HS-27A (cell line): ENCODE results near the gene C20orf173.
A peak's percentile ranks its signal among the peaks of the same experiment; 100 is the strongest.
"Not testable (repeated sequence)": the region's sequence is repeated elsewhere in the genome, so short reads cannot be mapped to it uniquely, and the experiment has no call there.

ENCODE experiments used
- DNase-seq: peaks from one replicate; pipeline ENCODE4 v3.0.0-alpha.2; 2012; ENCODE audit warnings: low read depth, missing footprints

C20orf173 gene, protein sequence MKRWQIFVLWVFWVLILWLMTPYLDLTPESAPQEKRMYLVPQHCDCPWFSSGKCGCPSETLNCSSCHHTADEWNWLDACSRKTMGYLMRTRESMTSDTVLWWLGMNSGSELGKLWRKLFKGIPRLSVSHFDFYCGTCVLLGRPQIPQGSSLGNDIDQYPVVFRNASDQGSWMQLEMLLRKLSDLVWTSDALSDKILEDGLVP

DNA sequence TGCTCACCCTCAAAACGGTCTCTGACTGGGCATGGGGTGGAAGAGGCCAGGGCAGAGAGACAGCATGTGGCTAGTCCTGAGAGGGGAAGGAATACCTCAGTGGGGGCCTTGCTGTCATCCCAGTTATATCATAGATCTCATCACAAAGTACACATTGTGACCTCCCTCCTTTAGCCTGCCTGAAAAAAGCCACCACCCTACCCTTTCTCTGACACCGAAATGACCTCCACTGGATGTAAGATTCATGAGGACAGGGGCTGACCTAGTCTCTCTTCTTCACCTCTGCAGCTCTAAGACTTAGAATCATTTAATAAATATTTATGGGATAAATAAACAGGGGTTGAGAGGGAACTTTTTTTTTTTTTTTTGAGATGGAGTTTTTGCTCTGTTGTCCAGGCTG is at the start of gene C20orf173:
C20orf173 (minus strand) TSS at position 101 of the 400 bp plus-strand sequence. CDS start 279 bp downstream, outside the sequence.
- no peak for DNase-seq

DNA sequence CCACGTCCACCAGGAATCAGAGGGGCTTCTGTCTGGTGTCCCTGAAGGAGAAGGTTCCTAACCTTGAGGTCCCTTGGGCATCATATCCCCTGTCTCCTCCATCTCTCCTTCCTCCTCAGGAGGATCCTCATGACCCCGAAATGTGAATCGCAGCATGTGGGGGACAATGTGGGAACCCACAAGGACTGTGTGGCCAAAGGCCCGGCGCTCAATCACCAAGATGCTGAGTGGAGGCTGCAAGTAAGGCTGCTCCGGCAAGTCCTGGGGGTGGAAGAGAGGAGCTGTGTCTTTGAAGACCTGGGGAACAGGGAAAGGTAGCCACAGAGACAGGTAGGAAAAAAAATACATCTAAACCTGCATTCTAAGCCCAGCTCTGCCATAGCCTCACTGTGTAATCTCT is 49.7 kb upstream of the C20orf173 start:
- DNase-seq, result no peak

DNA sequence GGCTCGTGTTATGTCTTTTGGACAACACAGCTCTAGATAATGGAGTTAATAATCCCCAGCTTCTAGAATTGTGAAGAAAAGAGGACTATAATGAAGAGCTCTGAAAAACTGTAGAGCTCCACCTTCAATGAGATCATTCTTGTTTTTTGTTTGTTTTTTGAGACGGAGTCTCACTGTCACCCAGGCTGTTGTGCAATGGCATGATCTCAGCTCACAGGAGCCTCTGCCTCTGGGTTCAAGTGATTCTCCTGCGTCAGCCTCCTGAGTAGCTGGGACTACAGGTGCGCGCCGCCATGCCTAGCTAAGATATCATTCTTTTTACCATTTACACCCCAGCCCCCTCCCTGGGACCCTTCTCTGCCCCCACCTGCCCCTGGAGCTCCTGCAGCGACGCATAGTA is 49.0 kb upstream of the C20orf173 start:
- DNase-seq, result no peak

DNA sequence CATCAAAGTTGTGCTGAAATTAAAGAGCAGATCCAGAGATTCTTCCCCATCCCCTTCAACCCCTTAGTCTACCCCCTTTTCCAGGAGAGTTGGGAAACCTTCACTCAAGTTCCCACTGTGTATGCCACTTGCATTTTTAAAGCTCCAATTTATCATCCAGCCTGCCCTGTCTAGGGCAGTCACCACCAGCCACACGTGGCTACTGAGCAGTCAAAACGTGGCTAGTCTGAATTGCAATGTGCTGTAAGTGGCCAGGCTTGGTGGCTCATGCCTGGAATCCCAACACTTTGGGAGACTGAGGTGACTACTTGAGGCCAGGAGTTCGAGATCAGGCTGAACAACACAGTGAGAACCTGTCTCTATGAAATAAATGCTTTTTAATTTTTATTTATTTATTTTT is 47.4 kb upstream of the C20orf173 start:
- DNase-seq, result no peak

DNA sequence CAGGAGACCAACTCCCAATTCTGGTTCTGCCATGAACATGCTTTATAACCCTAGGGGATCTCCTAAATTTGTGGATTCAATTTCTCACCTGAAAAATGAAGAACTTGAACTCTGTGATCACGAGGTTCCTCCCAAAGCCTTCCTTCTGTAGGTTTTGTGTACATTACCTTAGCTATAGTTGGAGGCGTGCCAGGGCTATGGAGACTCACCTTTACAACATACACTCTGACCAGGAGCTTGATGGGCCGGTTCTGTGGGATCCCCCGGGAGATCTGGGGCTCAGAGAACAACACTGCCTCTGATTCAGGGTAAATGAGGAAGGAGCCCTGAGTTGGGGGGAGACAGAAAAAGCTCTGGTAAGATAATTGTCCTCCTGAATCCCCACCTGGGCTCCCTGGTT is 46.5 kb upstream of the C20orf173 start:
- no peak for DNase-seq

DNA sequence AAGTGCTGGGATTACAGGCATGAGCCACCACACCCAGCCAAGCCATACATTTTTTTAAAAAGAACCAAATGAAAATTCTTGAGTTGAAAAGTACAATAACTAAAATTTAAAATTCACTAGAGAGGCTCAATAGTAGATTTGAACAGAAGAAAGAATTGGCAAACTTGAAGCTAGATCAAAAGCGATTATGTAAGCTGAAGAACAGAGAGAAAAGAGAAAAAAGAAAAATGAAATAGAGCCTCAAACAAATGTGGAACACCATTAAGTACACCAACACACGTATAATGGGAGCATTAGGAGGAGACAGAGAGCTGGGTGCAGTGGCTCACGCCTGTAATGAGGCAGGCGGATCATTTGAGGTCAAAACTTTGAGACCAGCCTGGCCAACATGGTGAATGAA is 43.4 kb upstream of the C20orf173 start:
- DNase-seq, result no peak

DNA sequence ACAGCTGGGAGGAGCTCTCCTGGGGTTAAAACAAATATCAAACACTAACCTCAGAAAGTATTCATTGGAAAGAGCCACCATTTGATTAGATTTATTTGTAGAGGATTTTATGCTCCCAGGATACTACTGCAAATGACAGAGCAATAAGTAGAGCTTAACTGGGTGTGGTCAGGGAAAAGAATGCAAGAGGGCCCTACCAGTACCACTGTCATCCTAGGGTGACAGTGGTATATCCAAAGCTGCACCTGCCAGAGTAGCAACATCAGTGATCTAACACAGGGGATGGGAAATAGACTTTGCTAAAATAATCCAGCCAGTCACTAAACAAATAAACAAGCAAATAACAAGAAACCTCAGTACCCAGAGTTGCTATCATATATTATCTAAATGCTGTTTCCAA is 42.1 kb upstream of the C20orf173 start:
- no peak for DNase-seq

DNA sequence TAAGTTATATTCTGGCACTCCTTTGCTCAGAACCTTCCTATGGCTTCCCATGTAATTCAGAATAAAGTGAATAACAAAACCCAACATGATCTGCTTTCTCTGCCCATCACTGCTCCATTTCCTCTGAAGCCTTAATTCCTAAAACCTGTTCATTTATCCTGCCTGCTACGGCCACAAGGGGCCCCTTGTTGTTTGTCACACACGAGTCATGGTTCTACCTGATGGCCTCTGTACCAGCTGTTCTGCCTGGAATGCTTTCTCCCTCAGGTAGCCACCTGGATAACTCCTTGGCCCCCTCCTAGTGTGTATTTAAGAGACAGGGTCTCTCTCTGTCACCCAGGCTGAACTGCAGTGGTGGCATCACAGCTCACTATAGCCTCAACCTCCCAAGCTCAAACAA is 39.2 kb upstream of the C20orf173 start:
- no peak for DNase-seq

DNA sequence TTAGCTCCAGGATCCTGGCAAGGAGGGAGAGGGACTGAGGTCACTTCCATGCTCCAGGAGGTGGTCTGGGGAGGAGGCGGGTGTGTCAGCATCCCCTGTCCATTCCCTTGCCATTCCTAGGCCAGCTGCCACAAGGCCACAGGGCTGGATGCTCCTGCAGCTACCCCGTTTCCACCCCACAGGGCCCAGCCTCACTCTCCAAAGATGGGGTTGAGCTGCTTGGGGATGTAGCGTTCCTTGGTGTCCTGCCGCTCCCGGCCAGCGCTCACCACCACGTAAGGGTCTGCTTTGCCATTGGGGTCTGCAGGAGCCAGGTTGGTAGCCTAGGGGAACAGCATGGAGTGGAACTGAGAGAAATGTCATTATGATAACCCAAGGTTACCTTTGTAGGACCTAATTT is 35.5 kb upstream of the C20orf173 start:
- DNase-seq, result no peak

DNA sequence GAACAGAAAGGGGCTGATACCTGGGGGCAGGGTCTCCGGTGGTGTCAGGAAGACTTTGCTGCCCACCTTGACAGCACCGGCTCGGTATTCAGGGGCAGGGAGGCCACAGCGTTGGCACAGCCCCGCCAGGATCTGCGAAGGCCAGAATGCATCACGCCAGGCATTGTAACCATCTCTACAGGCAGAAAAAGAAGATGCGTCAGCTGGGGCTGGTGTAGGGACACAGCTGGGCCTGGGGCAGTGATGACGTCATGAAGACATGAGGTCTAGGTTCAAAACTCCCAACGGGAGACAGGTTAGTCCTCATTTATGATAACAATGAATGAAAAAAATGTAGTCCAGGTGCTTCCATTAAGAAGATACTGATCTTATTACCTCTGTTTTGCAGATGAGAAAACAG is 34.4 kb upstream of the C20orf173 start:
- no peak for DNase-seq

DNA sequence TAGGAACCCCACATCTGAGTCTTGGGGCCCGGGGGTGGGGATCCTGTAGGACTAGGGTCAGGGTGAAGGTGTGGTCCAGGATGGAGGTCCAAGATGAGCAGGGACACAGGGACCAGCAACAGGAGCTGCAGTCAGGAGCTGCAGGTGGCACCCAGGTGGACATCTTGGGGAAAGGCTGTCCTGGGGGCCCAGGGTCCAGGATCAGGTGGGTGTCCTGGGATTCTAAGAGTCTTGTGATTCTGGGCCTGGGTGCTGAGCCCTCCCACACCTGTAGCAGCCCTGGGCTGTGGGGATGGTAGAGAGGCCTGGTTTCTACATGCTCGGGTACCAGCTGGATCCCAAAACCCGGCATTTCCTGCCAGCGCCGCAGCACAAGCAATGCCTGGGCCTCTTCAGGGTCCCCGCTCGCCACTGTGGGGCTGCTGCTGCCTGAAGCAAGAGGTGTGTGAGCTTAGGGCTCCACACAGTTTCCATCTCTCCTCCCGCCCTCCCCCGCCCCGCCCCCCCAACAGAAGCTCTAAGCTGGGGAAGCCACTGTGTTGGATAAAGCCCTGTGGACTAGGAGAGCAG is 33.2 kb upstream of the C20orf173 start:
- no peak for DNase-seq

DNA sequence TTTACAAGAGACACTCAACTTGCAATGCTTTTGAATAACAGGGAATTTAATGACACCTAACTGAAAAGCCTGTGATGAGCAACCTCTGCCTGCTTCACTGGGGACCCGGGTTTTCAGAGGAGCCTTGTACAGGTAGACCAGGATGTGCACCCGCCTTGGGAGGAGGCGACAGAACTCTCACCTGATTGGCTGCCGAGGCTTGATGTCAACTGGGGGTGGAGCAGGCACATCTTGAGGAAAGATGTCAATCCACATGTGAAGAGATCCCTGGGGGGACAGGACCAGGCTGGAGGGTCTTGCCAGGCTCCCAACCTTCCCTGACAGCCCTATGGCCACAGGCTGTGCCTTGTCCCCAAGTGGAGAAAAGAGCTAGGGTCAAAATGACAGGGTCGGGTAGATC is 32.2 kb upstream of the C20orf173 start:
- DNase-seq, result no peak

DNA sequence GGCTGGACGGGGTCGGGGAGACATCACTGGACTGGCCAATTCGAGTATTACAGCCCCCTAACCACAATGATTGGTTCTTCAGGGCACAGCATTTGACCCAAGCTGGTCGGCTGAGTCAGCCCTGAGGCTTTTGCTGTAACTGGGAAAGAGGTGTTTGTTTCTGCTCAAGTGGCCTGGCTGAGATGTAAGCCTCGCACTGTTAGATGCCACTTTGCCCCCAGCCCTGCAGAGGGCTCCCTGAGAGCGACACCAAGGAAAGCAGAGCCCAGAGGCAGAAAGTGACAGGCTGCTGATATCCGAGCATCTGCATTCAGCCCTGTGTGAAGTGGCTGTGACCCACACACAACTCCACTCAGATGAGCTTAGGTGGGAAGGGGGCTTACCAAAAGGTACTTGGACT is 31.8 kb upstream of the C20orf173 start:
- DNase-seq, result no peak

DNA sequence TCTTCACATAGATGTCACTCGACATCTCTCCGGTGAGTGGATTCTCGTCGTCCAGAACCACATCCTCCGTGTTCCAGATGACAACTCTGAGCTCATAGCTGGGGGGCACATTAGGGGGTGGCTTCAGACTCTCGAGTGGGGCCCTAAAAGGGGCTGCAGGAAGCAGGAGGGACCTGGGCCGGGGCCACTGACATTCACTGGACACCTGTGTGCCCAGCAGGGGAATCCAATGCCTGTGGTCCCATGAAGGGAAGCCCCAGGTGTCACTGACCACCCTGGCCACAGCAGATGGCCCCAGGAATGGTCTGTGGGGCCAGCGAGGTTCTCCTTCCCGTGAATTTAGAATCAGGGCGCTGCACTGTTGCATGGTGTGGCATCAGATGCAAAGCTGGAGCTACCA is 31.1 kb upstream of the C20orf173 start:
- DNase-seq, result no peak

DNA sequence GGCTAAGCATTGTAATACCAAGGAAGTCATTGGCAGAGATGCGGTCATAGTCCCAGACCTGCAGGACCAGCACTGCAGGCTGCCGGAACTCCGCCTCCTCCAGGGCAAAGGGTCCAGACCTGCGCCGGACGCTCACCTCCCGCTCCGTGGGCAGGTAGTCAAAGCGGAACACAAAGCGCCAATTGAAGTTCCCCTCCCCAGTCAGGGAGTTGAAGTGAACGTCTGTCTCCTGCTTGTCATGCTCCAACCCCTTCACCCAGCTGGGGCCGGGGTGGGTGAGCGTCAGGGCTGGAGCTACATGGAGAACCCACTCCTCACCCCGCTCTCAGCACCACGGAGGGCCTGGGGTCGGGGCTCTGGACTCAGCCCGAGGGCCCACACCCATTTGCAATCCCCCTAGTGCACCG is 30.7 kb upstream of the C20orf173 start:
- no peak for DNase-seq

DNA sequence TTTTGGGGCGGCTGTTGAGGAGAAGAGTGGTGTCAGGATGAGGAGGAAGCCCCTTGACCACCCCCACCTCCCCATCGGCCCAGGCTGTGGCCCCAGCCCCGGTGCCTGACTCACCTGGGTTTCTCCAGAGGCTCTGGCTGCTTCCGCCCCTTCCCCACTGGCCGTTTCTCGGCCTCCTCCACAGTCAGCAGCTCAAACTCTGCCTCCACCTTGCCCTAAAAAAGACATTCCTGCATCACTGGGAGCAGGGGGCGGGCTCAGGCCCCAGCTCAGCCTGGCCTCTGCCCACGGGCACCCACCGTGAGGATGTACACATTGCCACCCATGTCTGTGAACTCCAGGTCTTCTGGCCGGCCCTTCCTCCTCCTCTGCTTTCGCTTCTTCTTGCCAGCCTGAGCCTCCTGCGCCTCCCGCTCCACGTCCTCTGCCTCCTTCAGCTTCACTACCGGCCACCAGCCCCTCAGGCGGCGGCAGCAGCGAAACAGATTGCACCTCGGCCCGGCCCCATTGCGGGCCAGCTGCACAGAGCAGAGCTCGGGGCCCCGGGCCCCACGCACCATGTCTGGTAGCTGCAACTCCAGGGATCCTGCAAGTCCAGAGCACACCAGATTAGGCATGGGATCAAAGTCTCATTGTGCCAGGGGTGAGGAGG is 29.7 kb upstream of the C20orf173 start:
- no peak for DNase-seq

DNA sequence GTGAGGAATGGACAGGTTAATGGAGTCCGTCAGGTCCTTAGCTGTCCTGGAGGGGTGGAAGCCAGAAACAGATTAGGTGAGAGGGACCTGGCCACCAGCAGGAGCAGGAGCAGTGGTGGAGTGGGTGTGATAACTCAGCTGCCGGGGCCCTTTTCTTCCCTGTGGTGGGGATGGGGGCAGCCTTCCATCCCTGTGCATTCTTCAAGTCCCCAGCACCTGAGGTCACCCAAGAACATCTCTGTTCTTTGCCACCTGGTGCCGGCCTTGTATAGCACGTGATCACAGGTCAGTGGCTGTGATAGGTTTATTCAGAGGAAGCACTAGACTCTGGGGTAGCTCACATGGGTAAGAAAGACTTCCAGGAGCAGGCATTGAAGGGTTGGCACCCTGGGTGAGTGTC is 29.0 kb upstream of the C20orf173 start:
- no peak for DNase-seq

DNA sequence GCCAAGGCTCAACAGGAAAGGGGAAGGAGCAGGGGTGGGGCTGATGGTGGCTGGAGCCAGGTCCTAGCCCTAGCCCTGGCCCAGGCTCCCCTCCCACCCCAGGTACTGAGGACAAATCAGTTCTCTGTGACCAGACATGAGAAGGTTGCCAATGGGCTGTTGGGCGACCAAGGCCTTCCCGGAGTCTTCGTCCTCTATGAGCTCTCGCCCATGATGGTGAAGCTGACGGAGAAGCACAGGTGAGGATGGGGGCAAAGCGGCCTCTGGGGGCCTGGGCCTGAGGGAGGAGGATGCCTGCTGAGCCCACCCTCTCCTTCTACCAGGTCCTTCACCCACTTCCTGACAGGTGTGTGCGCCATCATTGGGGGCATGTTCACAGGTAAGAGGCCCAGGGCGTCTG is 27.4 kb upstream of the C20orf173 start:
- no peak for DNase-seq

DNA sequence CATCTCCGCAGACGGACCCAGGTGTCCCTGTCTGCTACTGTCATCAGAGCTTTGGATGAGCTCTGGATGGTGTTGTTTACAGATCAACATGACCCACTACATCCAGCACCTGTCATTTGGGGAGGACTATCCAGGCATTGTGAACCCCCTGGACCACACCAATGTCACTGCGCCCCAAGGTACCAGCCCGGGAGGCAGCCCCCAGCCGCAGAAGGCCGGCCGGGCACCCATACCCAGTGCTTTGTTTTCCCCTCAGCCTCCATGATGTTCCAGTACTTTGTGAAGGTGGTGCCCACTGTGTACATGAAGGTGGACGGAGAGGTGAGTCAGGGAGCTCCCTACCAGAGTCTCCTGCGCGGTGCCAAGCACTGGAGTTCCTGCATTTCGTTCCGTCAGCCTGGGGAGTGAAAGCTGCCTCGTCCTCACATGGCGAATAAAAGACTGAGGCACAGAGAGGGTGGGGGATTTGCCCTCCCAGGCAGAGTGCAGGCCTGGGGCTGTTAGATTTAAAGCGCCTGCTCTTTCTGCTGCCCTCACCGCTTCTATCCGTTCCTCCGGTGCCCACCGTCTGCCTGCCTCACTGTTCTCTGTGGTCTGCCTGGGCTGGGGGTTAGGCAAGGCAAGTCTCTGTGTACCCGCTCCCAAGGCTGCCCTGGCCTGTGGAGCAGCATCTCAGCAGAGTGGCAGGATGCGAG is 26.6 kb upstream of the C20orf173 start:
- DNase-seq, result no peak

DNA sequence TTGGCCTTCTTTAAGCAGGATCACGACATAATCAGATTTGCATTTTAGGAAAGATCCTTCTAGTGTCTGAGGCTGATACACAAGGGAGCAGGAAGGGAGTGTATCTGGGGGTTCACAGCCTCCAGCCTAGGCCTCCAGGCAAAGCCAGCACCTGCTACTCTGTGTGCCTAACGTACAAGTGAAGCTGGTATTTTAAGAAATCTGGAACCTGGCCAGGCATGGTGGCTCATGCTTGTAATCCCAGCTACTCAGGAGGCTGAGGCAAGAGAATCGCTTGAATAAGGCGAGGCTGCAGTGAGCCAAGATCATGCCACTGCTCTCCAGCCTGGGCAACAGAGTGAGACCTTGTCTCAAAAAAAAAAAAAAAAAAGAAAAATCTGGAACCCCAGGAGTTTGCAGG is 26.0 kb upstream of the C20orf173 start:
- not testable (repeated sequence) for DNase-seq

DNA sequence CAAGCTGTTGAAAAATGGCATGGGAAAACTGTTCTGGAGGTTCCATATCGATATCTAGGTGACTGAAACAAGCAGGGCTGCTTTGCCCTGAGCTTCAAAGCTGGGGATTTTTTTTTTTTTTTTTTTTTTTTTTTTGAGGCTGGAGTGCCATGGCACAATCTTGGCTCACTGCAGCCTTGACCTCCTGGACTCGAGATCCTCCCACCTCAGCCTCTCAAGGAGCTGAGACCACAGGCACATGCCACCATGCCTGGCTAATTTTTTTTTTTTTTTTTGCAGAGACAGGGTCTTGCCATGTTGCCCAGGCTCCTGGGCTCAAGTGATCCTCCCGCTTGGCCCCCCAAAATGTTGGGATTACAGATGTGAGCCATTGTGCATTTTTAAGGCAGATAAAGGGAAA is 23.5 kb upstream of the C20orf173 start:
- DNase-seq, result no peak

DNA sequence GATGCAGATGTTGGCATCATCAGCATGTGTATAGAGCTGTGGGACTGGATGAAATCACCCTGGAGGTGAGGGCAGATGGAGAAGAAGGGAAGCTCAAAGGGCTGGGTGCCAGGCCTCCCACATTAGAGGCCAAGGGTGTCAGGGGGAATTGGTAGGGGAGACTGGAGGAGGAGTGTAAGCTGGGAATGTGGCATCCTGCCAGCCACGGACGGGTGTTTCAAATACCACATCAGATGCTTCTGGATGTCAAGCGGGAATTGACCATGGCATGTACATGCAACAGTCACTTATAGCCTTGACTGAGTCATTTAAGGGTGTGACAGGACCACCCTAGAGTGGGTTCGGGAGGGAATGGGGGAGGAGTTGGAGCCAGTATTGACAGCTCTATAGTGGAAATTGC is 22.1 kb upstream of the C20orf173 start:
- peak; percentile 35 for DNase-seq

DNA sequence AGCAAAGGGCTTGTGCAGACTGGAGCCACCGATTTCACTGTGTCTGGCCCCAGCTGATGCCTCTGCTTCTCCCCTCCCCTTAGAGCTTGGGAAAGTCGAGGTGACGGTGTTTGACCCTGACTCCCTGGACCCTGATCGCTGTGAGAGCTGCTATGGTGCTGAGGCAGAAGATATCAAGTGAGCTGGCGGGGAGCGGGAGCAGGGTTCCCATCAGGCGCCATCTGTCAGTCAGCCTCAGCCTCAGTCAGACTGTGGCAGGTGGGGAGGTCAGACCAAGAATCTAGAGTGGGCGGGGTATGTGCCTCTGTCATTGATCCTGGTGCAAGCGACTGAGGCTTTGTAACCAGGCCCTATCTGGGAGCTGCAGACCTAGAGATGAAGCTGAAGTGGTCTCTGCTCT is 17.9 kb upstream of the C20orf173 start:
- no peak for DNase-seq
